ENCODE data around the gene PTH1R. TPM values are rescaled to one million over a fixed set of nuclear protein-coding genes. Genes with fewer than 3 reads are reported as not detected.

PTH1R gene
- polyA plus RNA-seq, 3 donors, result not detected

GRCh38 chr3:46853441-46854415 is 23.8 kb upstream of the PTH1R start:
- Mint-ChIP-seq H3K27me3 (ENCODE audit: low read depth in 3 of 3) (peaks cover 3 to 12% (median 11%) of the 10 kb centered on the region in 3 donors), H3K4me3 (no peak overlapping the region), H3K9me3 (peaks cover 0 to 1% (median 0%) of the 10 kb centered on the region in 7 donors), H3K36me3 (no peaks in the 10 kb centered on the region), H3K27ac (no peak overlapping the region), H3K4me1 (no peaks in the 10 kb centered on the region)
- H3K4me1 ChIP-seq (ENCODE audit: control insufficient read depth in 1 of 2, insufficient read depth in 2 of 2, low read length in 2 of 2), result no peaks in the 10 kb centered on the region
- 95% methylated on average over 13 of the region's 15 CpGs for WGBS (ENCODE audit: insufficient coverage)
- intact Hi-C loops (cut with micrococcal nuclease), result no loop called here
- H3K79me2 ChIP-seq (ENCODE audit: insufficient read depth, low read length), result no peaks in the 10 kb centered on the region
- H3K27ac ChIP-seq (ENCODE audit: low read depth in 1 of 2, low read length in 2 of 2), result no peak overlapping the region
- DNase-seq, result no peak
- H3K27me3 ChIP-seq (ENCODE audit: control insufficient read depth in 2 of 2, insufficient read depth in 2 of 2, low read length in 2 of 2), result no peaks in the 10 kb centered on the region
- no peak for TF ChIP-seq CTCF (IDR thresholded peaks at IDR 0.05)
- H4K20me1 ChIP-seq (ENCODE audit: insufficient read depth, low read length), result no peaks in the 10 kb centered on the region
- H3K4me3 ChIP-seq (replicated peaks in 1 of 3; ENCODE audit: low read depth in 2 of 3, low read length in 3 of 3), result no peak overlapping the region
- H3K9ac ChIP-seq (ENCODE audit: insufficient read depth, low read length, poor library complexity, severe bottlenecking), result no peak overlapping the region
- H2AFZ ChIP-seq (ENCODE audit: insufficient read depth, low read depth, low read length, poor library complexity, severe bottlenecking), result no peak overlapping the region
- no peaks in the 10 kb centered on the region for H3K36me3 ChIP-seq (replicated peaks in 1 of 2; ENCODE audit: control insufficient read depth in 1 of 2, insufficient read depth in 2 of 2, low read length in 2 of 2)
- H3K4me2 ChIP-seq (replicated peaks; ENCODE audit: extremely low read depth, low read length, poor library complexity, severe bottlenecking), result no peak overlapping the region
- no peaks in the 10 kb centered on the region for H3K9me3 ChIP-seq (replicated peaks in 1 of 2; ENCODE audit: control insufficient read depth in 1 of 2, insufficient read depth in 1 of 2, low read length in 2 of 2)

GRCh38 chr3:46854555-46854991 is 22.9 kb upstream of the PTH1R start:
- no peaks in the 10 kb centered on the region for H3K4me1 Mint-ChIP-seq
- H3K4me1 ChIP-seq (ENCODE audit: control insufficient read depth in 1 of 2, insufficient read depth in 2 of 2, low read length in 2 of 2), result no peaks in the 10 kb centered on the region
- no peaks in the 10 kb centered on the region for H3K9me3 ChIP-seq (replicated peaks in 1 of 2; ENCODE audit: control insufficient read depth in 1 of 2, insufficient read depth in 1 of 2, low read length in 2 of 2)
- WGBS (ENCODE audit: insufficient coverage), result 100% methylated on average over 3 of the region's 5 CpGs
- peaks cover 4 to 11% (median 10%) of the 10 kb centered on the region in 3 donors for H3K27me3 Mint-ChIP-seq (ENCODE audit: low read depth in 3 of 3)
- H3K27ac Mint-ChIP-seq, result no peak overlapping the region
- no peaks in the 10 kb centered on the region for H3K27me3 ChIP-seq (ENCODE audit: control insufficient read depth in 2 of 2, insufficient read depth in 2 of 2, low read length in 2 of 2)
- no peak overlapping the region for H3K9ac ChIP-seq (ENCODE audit: insufficient read depth, low read length, poor library complexity, severe bottlenecking)
- H3K36me3 ChIP-seq (replicated peaks in 1 of 2; ENCODE audit: control insufficient read depth in 1 of 2, insufficient read depth in 2 of 2, low read length in 2 of 2), result no peaks in the 10 kb centered on the region
- H3K36me3 Mint-ChIP-seq, result no peaks in the 10 kb centered on the region
- H3K4me3 Mint-ChIP-seq, result no peak overlapping the region
- peaks cover 0 to 1% (median 0%) of the 10 kb centered on the region in 7 donors for H3K9me3 Mint-ChIP-seq
- H3K4me2 ChIP-seq (replicated peaks; ENCODE audit: extremely low read depth, low read length, poor library complexity, severe bottlenecking), result no peak overlapping the region
- H3K79me2 ChIP-seq (ENCODE audit: insufficient read depth, low read length), result no peaks in the 10 kb centered on the region
- no peak overlapping the region for H3K27ac ChIP-seq (ENCODE audit: low read depth in 1 of 2, low read length in 2 of 2)
- TF ChIP-seq CTCF (IDR thresholded peaks at IDR 0.05), result no peak
- no peaks in the 10 kb centered on the region for H4K20me1 ChIP-seq (ENCODE audit: insufficient read depth, low read length)
- no peak overlapping the region for H2AFZ ChIP-seq (ENCODE audit: insufficient read depth, low read depth, low read length, poor library complexity, severe bottlenecking)
- DNase-seq, result no peak
- intact Hi-C loops (cut with micrococcal nuclease), result no loop called here
- no peak overlapping the region for H3K4me3 ChIP-seq (replicated peaks in 1 of 3; ENCODE audit: low read depth in 2 of 3, low read length in 3 of 3)
